NCI-H748 (cell line): ENCODE measurements around the gene BLM.
A peak's percentile ranks its signal among the peaks of the same experiment; 100 is the strongest.
"Not testable (repeated sequence)": the region's sequence is repeated elsewhere in the genome, so short reads cannot be mapped to it uniquely, and the experiment has no call there.

Experiments used
- DNase-seq: peaks from one replicate; lab custom pipeline; 2025; ENCODE audit not compliant: unreplicated experiment; lab: John Stamatoyannopoulos, UW

The BLM gene

GRCh38 chr15:90716976-90717821, at the start of gene BLM:
TSS of gene BLM (plus strand) at chr15:90717346. CDS start at chr15:90747393, 30,047 bp downstream.
- peak; percentile 97 for DNase-seq

GRCh38 chr15:90667755-90668345, 49.3 kb upstream of the BLM start:
- not testable (repeated sequence) for DNase-seq

GRCh38 chr15:90670631-90671030, 46.5 kb upstream of the BLM start:
- DNase-seq: not testable (repeated sequence)

GRCh38 chr15:90671216-90671615, 45.9 kb upstream of the BLM start:
- no peak for DNase-seq

GRCh38 chr15:90673357-90673756, 43.8 kb upstream of the BLM start:
- DNase-seq: not testable (repeated sequence)

- DNase-seq: no peak
Measured at GRCh38 chr15:90674476-90674875, 42.7 kb upstream of the BLM start.

GRCh38 chr15:90675464-90675863, 41.7 kb upstream of the BLM start:
- DNase-seq: no peak

GRCh38 chr15:90677807-90678790, 39.0 kb upstream of the BLM start:
- no peak for DNase-seq

- no peak for DNase-seq
Measured at GRCh38 chr15:90679959-90680358, 37.2 kb upstream of the BLM start.

- no peak for DNase-seq
Measured at GRCh38 chr15:90680371-90680935, 36.7 kb upstream of the BLM start.

GRCh38 chr15:90681056-90681455, 36.1 kb upstream of the BLM start:
- no peak for DNase-seq

- no peak for DNase-seq
Measured at GRCh38 chr15:90681480-90681879, 35.7 kb upstream of the BLM start.

- no peak for DNase-seq
Measured at GRCh38 chr15:90683371-90683770, 33.8 kb upstream of the BLM start.

- DNase-seq: no peak
Measured at GRCh38 chr15:90683876-90684275, 33.3 kb upstream of the BLM start.

GRCh38 chr15:90684281-90684680, 32.9 kb upstream of the BLM start:
- DNase-seq: no peak

GRCh38 chr15:90685591-90686434, 31.3 kb upstream of the BLM start:
- no peak for DNase-seq

- DNase-seq: no peak
Measured at GRCh38 chr15:90686435-90687218, 30.5 kb upstream of the BLM start.

GRCh38 chr15:90689326-90689961, 27.7 kb upstream of the BLM start:
- DNase-seq: not testable (repeated sequence)

GRCh38 chr15:90690585-90690984, 26.6 kb upstream of the BLM start:
- DNase-seq: no peak
